Activated T-cell treated with anti-CD3 and anti-CD28 coated beads, Interleukin-2, amount 50 U/mL, for 72 hours (primary cell): ENCODE results near the gene CD320. TPM values are rescaled to one million over a fixed set of nuclear protein-coding genes. Genes with fewer than 3 reads are reported as not detected.
"Not testable (repeated sequence)": the region's sequence is repeated elsewhere in the genome, so short reads cannot be mapped to it uniquely, and the experiment has no call there.

ENCODE experiments used
- ATAC-seq, 2 donors: fragments of 150-1000 bp; cut with Tn5 transposase; replicated peaks in 1 of 2; 2 replicates each; pipeline ENCODE4 v1.10.0; 2021; ENCODE audit warnings: moderate library complexity in 2 of 2, mild to moderate bottlenecking in 1 of 2
- DNase-seq, 2 donors: peaks; one replicate each; pipeline ENCODE4 v3.0.0; 2021 to 2022; ENCODE audit warnings: mixed read lengths in 1 of 2
- H3K27ac Mint-ChIP-seq: one replicate; pipeline ENCODE4 v1.8.0; 2022; ENCODE audit warnings: mild to moderate bottlenecking, moderate library complexity, mixed read lengths
- H3K27me3 Mint-ChIP-seq: one replicate; pipeline ENCODE4 v1.8.0; 2022; ENCODE audit warnings: low read depth, mixed read lengths
- H3K36me3 Mint-ChIP-seq, 2 donors: one replicate each; pipeline ENCODE4 v1.8.0; 2022; ENCODE audit warnings: mixed read lengths in 2 of 2, mild to moderate bottlenecking in 1 of 2; ENCODE audit not compliant: insufficient read depth in 2 of 2
- H3K4me1 Mint-ChIP-seq: one replicate; pipeline ENCODE4 v1.8.0; 2022; ENCODE audit warnings: low read depth, mixed read lengths
- H3K4me3 Mint-ChIP-seq, 2 donors: one replicate each; pipeline ENCODE4 v1.8.0; 2022; ENCODE audit warnings: mild to moderate bottlenecking in 2 of 2, mixed read lengths in 2 of 2, moderate library complexity in 2 of 2
- H3K9me3 Mint-ChIP-seq, 2 donors: one replicate each; pipeline ENCODE4 v1.8.0; 2022; ENCODE audit warnings: mixed read lengths in 2 of 2
- total RNA-seq, 2 donors: library from RNA; stranded (reverse); gene quantifications; one replicate each; pipeline ENCODE4 v1.2.3, GENCODE V29; 2022

Gene CD320
- total RNA-seq, 2 donors from 2014 or later = 32.0 to 38.9 TPM

GRCh38 chr19:8311461-8312260, 3.5 kb upstream of the CD320 start:
- DNase-seq (no peak), ATAC-seq (no peak)
- H3K4me3 Mint-ChIP-seq = no peak overlapping the region

DNA sequence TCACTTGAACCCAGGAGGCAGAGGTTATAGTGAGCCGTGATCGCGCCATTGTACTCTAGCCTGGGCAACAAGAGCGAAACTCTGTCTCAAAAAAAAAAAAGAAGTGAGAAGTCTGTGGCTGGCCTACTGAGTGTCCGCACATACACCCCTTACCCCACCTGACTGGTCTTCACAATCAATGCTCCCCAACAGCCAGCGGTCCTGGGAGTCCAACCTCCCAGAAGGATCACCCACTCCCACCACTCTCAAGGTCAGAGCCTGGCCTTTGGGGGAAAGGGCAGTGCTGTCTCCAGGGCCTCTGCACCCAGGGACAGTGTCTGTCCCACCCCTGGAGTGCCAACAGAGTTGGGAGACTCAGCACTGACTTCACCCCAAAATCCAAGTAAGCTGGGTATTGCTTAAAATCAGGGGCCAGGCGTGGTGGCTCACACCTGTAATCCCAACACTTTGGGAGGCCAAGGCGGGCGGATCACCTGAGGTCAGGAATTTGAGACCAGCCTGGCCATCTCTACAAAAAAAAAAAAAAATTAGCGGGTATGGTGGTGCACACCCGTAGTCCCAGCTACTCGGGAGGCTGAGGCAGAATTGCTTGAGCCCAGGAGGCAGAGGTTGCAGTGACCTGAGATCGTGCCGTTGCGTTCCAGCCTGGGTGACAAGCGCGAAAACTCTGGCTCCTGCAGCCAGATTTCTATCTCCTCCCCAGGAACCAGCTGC, 2.3 kb upstream of the CD320 start:
- peaks cover 35% of the 10 kb centered on the region for H3K4me1 Mint-ChIP-seq
- peak in 1 of 2 donors; percentile 0 for DNase-seq

More at GRCh38 chr19:8311461-8312260, 3.5 kb upstream of the CD320 start:
- Mint-ChIP-seq H3K36me3 (peaks cover 3 to 7% of the 10 kb centered on the region in 2 donors), H3K27ac (no peak overlapping the region), H3K4me1 (peaks cover 25% of the 10 kb centered on the region), H3K27me3 (no peaks in the 10 kb centered on the region), H3K9me3 (no peaks in the 10 kb centered on the region)

DNA sequence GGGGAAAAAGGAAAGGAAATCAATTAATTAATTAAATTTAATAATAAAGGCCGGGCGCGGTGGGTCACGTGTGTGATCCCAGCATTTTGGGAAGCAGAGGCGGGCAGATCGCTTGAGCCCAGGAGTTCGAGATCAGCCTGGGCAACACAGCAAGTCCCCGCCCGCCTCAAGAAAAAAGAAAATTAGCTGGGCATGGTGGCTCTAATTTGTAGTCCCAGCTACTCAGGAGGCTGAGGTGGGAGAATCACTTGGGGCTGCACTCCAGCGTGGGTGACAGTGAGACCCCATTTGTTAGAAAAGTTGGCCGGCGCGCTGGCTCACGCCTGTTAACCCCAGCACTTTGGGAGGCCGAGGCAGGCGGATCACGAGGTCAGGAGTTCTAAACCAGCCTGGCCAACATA, 733 bp upstream of the CD320 start:
- DNase-seq = peak in 1 of 2 donors; percentile 0
- no peak for ATAC-seq
- peaks cover 35% of the 10 kb centered on the region for H3K4me1 Mint-ChIP-seq
- H3K27me3 Mint-ChIP-seq = no peaks in the 10 kb centered on the region
- no peaks in the 10 kb centered on the region for H3K9me3 Mint-ChIP-seq
- peak overlapping the region; percentile 80 to 96 for H3K4me3 Mint-ChIP-seq
- peak overlapping the region; percentile 96 for H3K27ac Mint-ChIP-seq
- peaks cover 2 to 3% of the 10 kb centered on the region in 2 donors for H3K36me3 Mint-ChIP-seq

More for the DNA sequence above, 2.3 kb upstream of the CD320 start:
- Mint-ChIP-seq H3K27me3 (no peaks in the 10 kb centered on the region), H3K4me3 (no peak overlapping the region), H3K27ac (no peak overlapping the region), H3K9me3 (no peaks in the 10 kb centered on the region), H3K36me3 (peaks cover 3% of the 10 kb centered on the region in 2 donors)
- no peak for ATAC-seq

DNA sequence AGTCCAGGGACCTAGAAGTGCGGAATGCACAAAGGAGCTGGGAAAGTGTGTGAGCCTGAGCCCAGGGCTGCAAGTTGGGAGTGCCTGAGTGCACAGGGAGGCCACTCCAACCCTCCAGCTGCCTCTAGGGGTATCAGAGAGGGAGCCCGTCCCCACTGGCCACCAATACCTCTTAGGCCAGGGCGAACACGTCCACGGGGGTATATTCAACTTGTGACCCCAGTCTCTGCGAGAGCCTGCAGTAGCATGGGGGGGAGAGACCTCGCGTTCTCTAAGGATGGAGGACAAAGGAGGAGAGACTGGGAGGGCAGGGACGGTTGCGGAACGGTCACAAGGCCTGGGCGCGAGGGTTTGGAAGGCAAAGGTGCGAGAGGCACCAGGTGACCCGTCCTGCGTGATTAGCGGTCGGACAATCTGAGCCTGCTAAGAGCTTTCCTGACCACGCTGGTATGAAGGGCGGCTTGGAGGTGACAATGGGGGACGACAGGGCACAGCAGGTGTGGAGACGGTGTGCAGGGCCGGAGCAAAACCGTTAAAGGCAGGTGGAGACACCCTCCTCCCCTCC, 676 bp downstream of the CD320 start:
- peak in 1 of 2 donors; percentile 13 for DNase-seq
- no peaks in the 10 kb centered on the region for H3K27me3 Mint-ChIP-seq
- H3K27ac Mint-ChIP-seq = peak overlapping the region; percentile 89
- H3K9me3 Mint-ChIP-seq = no peaks in the 10 kb centered on the region
- ATAC-seq = no peak
- peaks cover 35% of the 10 kb centered on the region for H3K4me1 Mint-ChIP-seq
- H3K4me3 Mint-ChIP-seq = peak overlapping the region; percentile 80 to 96
- H3K36me3 Mint-ChIP-seq = peaks cover 2 to 3% of the 10 kb centered on the region in 2 donors

DNA sequence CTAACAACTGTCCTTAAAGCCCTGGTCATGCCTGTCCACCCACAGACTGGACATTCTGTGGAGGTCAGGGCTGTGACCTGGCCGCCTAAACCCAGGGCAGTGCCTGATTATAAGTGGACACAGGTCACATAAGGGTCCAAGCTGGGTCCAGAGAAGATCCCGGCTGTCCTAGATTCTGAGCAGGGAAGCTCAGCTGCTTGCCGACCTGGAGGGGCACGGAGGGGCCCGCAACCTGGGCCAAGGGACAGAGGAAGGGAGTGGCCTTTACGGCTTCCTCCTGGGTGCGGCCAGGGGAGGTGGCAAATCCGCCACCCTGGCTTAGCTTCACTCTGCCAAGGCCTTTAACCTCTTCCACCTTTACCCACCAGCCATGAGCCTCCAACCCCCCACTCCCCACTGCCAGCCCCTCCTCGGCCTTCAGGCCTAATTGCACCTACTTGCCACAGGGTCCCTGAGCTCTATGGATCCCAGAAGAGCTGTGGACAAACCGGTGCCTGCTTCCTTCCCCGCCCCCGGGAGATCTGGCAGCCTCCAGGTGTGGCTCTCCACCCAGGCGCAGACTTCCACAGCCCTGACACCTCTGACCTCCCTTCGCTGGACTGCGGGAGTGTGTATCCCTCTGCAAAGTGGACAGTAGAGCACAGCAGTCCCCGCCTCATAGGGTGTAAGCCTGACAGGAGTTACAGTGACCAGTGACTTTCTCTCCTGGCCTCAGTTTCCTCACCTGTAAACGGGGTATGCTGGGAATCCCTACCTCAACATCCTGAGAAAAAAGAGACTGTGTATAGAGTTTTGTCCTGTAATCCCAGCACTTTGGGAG, 1.7 kb downstream of the CD320 start:
- H3K4me1 Mint-ChIP-seq = peaks cover 35% of the 10 kb centered on the region
- peak in 1 of 2 donors; percentile 1 for DNase-seq
- peaks cover 2 to 3% of the 10 kb centered on the region in 2 donors for H3K36me3 Mint-ChIP-seq

GRCh38 chr19:8305798-8306197, 2.4 kb downstream of the CD320 start:
- H3K4me3 Mint-ChIP-seq = no peak overlapping the region
- H3K4me1 Mint-ChIP-seq = peaks cover 35% of the 10 kb centered on the region
- ATAC-seq (no peak), DNase-seq (no peak)
- H3K9me3 Mint-ChIP-seq = no peaks in the 10 kb centered on the region
- H3K27ac Mint-ChIP-seq = no peak overlapping the region
- peaks cover 2 to 3% of the 10 kb centered on the region in 2 donors for H3K36me3 Mint-ChIP-seq
- no peaks in the 10 kb centered on the region for H3K27me3 Mint-ChIP-seq

More for the DNA sequence above, 1.7 kb downstream of the CD320 start:
- Mint-ChIP-seq H3K9me3 (no peaks in the 10 kb centered on the region), H3K27me3 (no peaks in the 10 kb centered on the region), H3K4me3 (peak overlapping the region; percentile 80 to 96), H3K27ac (peak overlapping the region; percentile 89)
- ATAC-seq = no peak

DNA sequence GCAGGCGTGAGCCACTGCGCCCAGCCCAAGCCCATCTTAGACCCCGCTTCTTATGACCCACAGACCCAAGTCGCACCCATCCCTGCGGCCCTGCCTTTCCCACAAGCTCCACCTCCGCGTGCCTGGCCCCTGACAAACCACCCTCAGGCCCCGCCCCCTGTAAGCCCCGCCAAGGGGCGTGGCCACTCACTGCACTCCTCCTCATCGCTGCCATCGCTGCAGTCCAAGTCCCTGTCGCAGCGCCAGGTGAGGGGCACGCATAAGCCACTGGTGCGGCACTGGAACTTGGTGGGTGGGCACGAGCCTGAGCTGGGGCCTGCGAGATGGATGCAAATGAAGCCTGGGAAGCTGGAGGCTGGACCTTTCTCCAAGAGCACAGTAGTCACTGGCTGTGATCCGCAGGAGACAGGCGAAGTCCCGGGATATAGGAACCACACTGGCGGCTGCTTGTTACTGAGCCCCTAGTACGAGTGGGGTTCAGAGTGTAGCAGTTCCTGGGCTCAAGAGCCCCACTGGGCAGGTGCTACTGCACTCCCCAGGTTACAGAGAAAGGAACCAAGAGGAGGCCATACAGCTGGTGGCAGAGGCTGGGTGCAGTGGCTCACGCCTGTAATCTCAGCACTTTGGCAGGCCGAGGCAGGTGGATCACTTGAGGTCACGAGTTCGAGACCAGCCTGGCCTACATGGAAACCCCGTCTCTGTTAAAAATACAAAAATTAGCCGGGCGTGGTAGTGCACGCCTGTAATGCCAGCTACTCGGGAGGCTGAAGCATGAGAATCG, 3.1 kb downstream of the CD320 start:
- H3K4me3 Mint-ChIP-seq = no peak overlapping the region
- DNase-seq (peak; percentile 38 to 40), ATAC-seq (no peak)
- peaks cover 35% of the 10 kb centered on the region for H3K4me1 Mint-ChIP-seq
- no peaks in the 10 kb centered on the region for H3K9me3 Mint-ChIP-seq
- peaks cover 2 to 3% of the 10 kb centered on the region in 2 donors for H3K36me3 Mint-ChIP-seq
- no peak overlapping the region for H3K27ac Mint-ChIP-seq
- no peaks in the 10 kb centered on the region for H3K27me3 Mint-ChIP-seq

GRCh38 chr19:8302734-8303133, 5.4 kb downstream of the CD320 start:
- H3K4me3 Mint-ChIP-seq = no peak overlapping the region
- DNase-seq = no peak

GRCh38 chr19:8302357-8302691, 5.8 kb downstream of the CD320 start:
- Mint-ChIP-seq H3K27me3 (no peaks in the 10 kb centered on the region), H3K4me3 (no peak overlapping the region), H3K27ac (no peak overlapping the region), H3K9me3 (no peaks in the 10 kb centered on the region), H3K4me1 (peaks cover 16% of the 10 kb centered on the region), H3K36me3 (no peaks in the 10 kb centered on the region)
- ATAC-seq (no peak), DNase-seq (no peak)

More at GRCh38 chr19:8302734-8303133, 5.4 kb downstream of the CD320 start:
- H3K27me3 Mint-ChIP-seq = no peaks in the 10 kb centered on the region
- no peak for ATAC-seq
- H3K4me1 Mint-ChIP-seq = peaks cover 20% of the 10 kb centered on the region
- H3K9me3 Mint-ChIP-seq = no peaks in the 10 kb centered on the region
- H3K27ac Mint-ChIP-seq = no peak overlapping the region
- H3K36me3 Mint-ChIP-seq = no peaks in the 10 kb centered on the region

DNA sequence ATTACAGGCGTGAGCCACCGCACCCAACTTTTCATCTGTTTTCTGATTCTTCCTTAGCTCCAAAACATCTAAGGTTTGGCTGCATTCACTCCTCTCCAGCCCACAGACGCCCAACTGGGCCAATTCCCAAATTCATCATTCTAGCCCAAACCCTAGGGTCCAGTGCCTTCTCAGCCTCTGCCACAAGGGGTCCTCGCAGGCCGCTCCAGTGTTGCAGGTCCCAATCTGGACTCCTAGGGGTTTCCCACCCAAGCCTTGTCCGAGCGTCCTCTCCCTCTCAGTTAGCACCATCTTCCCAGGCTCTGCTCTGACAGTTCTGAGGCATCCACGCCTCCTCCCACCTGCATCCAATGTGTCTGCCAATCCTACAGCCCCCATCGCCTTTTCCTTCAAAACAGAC, 16.8 kb downstream of the CD320 start:
- H3K27ac Mint-ChIP-seq, H3K36me3 Mint-ChIP-seq, H3K4me1 Mint-ChIP-seq, H3K27me3 Mint-ChIP-seq, H3K4me3 Mint-ChIP-seq, DNase-seq, H3K9me3 Mint-ChIP-seq: not testable (repeated sequence)
- ATAC-seq = peak; percentile 49 to 55

DNA sequence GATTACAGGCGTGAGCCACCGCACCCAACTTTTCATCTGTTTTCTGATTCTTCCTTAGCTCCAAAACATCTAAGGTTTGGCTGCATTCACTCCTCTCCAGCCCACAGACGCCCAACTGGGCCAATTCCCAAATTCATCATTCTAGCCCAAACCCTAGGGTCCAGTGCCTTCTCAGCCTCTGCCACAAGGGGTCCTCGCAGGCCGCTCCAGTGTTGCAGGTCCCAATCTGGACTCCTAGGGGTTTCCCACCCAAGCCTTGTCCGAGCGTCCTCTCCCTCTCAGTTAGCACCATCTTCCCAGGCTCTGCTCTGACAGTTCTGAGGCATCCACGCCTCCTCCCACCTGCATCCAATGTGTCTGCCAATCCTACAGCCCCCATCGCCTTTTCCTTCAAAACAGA, 31.6 kb downstream of the CD320 start:
- not testable (repeated sequence) for DNase-seq
- peak; percentile 43 to 60 for ATAC-seq

DNA sequence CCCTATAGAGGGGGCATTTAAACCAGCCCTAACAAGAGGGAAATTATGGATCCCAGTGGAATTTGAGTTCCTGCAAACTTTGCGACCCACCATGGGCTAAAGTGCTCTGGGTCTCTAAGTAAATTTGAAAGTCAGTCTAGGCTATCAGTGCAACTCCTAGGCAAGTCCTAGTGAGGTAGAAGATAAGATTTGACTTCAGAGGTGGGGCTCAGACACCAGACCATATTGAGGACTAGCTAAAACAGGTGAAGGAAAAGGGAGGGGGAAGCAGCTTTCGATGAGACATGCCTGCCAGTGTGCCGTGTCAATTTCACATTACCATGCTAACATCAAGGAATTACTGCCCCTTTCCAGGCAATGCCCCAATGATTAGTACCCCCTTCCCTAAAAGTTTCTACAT, 38.4 kb downstream of the CD320 start:
- H3K4me1 Mint-ChIP-seq = peaks cover 17% of the 10 kb centered on the region
- peak overlapping the region; percentile 96 for H3K27ac Mint-ChIP-seq
- H3K4me3 Mint-ChIP-seq = peak overlapping the region; percentile 78 to 93
- DNase-seq (no peak), ATAC-seq (no peak)
- H3K27me3 Mint-ChIP-seq = no peaks in the 10 kb centered on the region
- H3K9me3 Mint-ChIP-seq = no peaks in the 10 kb centered on the region
- H3K36me3 Mint-ChIP-seq = no peaks in the 10 kb centered on the region

More for the DNA sequence above, 31.6 kb downstream of the CD320 start:
- not testable (repeated sequence) for H3K4me3 Mint-ChIP-seq, H3K36me3 Mint-ChIP-seq, H3K27me3 Mint-ChIP-seq, H3K4me1 Mint-ChIP-seq, H3K9me3 Mint-ChIP-seq, H3K27ac Mint-ChIP-seq
